IPS-NIHi11 (cell line): Measurements from ENCODE around the gene NOX4.

Source experiments
- DNase-seq: peaks from one replicate; pipeline ENCODE4 v3.0.0; 2012; ENCODE audit warnings: mixed read lengths, low spot score

NOX4 gene

GRCh38 chr11:89490981-89491690 lies at the start of gene NOX4:
NOX4 (minus strand) TSS chr11:89491375; CDS start chr11:89491246, 129 bp downstream.
- peak; percentile 68 for DNase-seq

- DNase-seq, result no peak
Measured at GRCh38 chr11:89540826-89541225, 49.7 kb upstream of the NOX4 start.

GRCh38 chr11:89537936-89538335 lies 46.8 kb upstream of the NOX4 start:
- DNase-seq, result no peak

- DNase-seq, result no peak
Measured at GRCh38 chr11:89536926-89537325, 45.8 kb upstream of the NOX4 start.

GRCh38 chr11:89535221-89535620 lies 44.0 kb upstream of the NOX4 start:
- DNase-seq, result no peak

GRCh38 chr11:89529626-89530380 lies 38.6 kb upstream of the NOX4 start:
- no peak for DNase-seq

DNA sequence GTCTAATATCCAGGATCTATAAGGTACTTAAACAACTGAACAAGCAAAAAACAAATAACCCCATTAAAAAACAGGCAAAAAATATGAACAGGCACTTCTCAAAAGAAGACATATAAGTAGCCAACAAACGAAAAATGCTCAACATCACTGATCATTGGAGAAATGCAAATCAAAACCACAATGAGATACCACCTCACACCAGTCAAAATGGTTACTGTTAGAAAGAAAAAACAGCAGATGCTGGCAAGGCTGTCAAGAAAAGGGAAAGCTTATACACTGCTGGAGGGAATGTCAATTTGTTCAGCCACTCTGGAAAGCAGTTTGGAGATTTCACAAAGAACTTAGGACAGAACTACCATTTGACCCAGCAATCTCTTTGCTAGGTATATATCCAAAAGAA lies 30.6 kb upstream of the NOX4 start:
- DNase-seq, result no peak

- no peak for DNase-seq
Measured at GRCh38 chr11:89521294-89521693, 30.1 kb upstream of the NOX4 start.

GRCh38 chr11:89516496-89516895 lies 25.3 kb upstream of the NOX4 start:
- no peak for DNase-seq

GRCh38 chr11:89508544-89508943 lies 17.4 kb upstream of the NOX4 start:
- no peak for DNase-seq

- no peak for DNase-seq
Measured at GRCh38 chr11:89504270-89504669, 13.1 kb upstream of the NOX4 start.

DNA sequence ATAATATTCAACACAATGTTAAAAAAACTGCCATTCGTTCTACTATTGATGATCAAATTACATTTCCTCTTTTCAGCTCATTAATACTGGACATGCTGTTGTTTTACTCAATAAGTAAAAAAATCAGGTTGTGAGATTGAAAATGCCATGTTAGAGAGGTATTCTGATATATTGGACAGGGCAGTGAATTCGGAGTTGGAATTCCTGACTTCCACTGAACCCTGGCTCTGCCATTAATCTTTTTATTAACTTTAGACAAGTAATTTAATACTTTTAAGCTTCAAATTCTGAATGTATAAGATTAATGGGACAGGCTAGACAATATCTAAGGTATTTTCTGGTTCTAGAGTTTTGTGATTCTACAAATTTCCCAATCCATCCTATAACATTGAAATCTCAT lies 12.2 kb upstream of the NOX4 start:
- DNase-seq, result no peak

DNA sequence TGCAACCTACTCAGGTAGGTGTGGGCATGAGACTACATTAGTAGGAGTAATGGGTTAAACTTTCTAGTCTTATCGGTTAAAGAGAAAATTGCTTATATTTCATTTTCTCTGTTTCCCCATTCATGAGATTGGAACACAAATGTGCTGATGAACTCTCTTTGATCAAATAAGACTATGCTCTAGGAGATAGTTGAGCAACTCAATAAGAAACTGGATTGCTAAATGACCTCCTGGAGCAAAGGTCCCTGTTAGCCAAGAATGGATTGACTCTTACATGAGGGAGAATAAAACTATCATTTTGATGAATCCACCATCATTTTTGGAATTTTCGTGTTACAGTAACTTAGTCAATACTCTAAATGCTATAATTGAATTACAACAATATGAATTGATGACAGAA lies 11.1 kb upstream of the NOX4 start:
- no peak for DNase-seq

DNA sequence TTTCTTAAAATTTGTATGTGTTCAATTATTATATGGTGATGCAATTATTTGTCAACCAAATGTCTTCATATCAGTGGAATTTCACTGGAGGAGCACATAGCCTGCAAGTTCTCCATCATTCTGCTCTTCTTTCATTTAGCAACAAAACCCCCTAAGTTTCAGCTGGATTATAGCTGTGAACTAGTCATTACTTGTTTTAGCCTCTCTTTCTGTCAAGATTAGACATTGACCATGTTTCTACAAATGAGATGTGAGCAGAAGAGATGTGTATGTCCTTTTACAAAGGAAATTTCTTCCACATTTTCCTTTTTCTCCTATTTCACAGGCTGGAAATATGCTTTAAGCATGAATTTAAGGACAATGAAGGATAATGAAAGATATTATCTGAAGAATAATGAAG lies 9.2 kb upstream of the NOX4 start:
- no peak for DNase-seq

DNA sequence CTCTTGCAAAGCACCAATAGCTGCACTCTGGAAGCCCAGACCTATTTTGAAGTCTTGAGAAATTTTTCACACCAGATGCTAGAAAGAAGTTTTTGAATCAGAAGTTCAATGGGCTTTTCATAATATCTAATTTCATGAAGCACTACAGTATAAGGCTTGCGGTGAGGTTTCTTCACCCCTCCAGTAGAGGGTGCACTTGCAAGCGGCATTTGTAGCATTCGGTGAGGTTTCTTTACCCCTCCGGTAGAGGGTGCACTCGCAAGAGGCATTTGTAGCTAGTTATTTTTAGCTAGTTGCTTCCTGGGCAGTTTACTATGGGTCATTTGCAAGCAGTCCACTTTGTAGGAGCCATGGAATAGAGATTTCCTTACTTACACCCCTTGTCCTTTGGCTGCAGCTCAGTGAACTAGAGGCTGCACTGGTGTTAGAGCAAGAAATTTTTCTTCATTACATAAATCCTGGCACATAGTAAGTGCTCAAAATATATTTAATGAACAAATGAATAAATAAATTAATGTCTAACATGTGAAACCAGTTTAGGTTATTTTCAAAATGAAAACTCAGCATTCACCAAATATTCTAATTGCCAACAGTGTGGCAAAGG lies 7.8 kb upstream of the NOX4 start:
- no peak for DNase-seq

DNA sequence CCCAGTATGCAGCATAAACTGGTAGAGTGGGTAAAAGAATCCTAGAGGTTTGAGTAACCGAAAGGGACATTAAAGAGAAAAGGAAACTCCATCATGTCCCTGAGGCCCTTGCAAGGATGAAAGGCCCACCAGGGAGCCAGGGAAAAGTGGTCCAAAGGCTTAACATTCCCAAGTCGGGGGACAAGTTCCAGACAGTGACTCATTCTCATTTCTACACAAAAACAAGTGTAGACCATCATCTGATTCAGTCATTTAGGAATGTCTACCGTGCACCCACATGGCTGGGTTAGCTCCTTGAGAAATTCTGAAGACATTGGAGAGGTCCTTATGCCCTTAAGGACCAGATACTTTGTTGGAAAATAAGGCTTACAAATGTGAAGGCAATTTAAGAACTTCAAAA lies 4.8 kb upstream of the NOX4 start:
- peak; percentile 23 for DNase-seq

DNA sequence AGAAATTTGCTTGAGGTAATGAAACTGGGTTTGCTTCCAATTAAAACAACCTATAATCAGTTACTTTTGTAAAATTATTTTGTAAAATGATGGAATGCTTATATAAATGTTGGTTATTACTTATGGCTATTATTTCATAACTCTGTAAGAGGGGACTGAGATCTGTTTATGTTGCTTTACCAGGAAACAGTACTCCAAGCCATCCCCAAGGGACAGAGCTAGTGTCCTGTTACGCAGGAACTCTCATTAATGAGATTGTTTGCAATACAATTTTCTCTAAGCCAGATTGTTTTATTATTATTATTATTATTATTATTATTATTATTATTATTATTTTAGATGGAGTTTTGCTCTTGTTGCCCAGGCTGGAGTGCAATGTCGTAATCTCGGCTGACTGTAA lies 2.3 kb upstream of the NOX4 start:
- no peak for DNase-seq

DNA sequence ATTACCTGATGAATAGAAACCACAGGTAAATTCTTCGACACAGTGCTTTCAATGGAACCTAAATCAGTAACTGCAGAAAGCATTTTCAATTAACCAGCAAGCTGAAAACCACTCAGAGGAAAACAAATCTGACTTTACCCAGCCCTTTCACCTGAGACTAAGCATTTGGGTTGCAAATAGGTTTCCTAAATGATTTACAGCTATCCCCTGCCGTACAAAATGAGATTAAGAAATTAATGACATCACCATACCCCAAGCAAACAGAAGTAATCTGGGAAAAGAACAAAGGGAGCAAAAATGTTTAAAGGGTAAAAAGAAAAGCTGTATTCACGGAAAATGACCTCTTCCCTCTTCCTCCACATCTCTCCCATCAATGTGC lies 584 bp downstream of the NOX4 start:
- DNase-seq, result no peak

GRCh38 chr11:89489930-89490329 lies 1.2 kb downstream of the NOX4 start:
- no peak for DNase-seq

- no peak for DNase-seq
Measured at GRCh38 chr11:89487016-89487415, 4.2 kb downstream of the NOX4 start.

DNA sequence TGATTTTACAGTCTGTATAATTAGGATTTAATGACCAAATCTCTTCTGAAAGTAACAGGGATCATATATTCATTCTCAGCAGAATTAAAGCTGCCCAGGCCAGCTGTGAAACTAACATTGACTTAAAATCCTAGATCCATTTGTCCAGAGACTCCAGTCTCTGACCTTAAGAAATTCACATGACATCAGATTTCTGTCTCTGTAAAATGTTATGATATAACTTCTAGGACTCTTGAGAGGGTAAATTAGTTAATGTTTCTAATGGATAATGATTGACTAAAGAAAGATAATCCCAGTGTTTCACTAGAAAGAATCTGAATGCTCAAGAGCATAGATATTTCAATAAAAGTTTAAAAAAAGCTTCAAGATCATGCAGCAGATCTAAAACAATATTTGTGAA lies 6.3 kb downstream of the NOX4 start:
- DNase-seq, result no peak

GRCh38 chr11:89477175-89477574 lies 14.0 kb downstream of the NOX4 start:
- DNase-seq, result no peak

- no peak for DNase-seq
Measured at GRCh38 chr11:89463266-89463780, 27.9 kb downstream of the NOX4 start.
